ENCODE results near the gene TFF3.
A peak's percentile ranks its signal among the peaks of the same experiment; 100 is the strongest.

The TFF3 gene

GRCh38 chr21:42266971-42267556 lies 48.1 kb downstream of the TFF3 start:
- TF ChIP-seq CTCF (conservative IDR thresholded peaks at IDR 0.05), result no peak
- TF ChIP-seq ZFX (IDR thresholded peaks at IDR 0.05), result no peak
- no peak overlapping the region for H3K27ac ChIP-seq

- no peak overlapping the region for H3K27ac ChIP-seq
- TF ChIP-seq ZFX (IDR thresholded peaks at IDR 0.05) (no peak), CTCF (conservative IDR thresholded peaks at IDR 0.05) (no peak)
Measured at GRCh38 chr21:42265231-42265812, 49.9 kb downstream of the TFF3 start.

- TF ChIP-seq CTCF (conservative IDR thresholded peaks at IDR 0.05) (no peak), ZFX (IDR thresholded peaks at IDR 0.05) (no peak)
- no peak overlapping the region for H3K27ac ChIP-seq
Measured at GRCh38 chr21:42264245-42265195, 50.7 kb downstream of the TFF3 start.

- H3K27ac ChIP-seq, result peak overlapping the region; percentile 40
- TF ChIP-seq ZFX (IDR thresholded peaks at IDR 0.05) (no peak), CTCF (conservative IDR thresholded peaks at IDR 0.05) (no peak)
Measured at GRCh38 chr21:42263591-42264131, 51.5 kb downstream of the TFF3 start.

GRCh38 chr21:42262831-42263231 lies 52.4 kb downstream of the TFF3 start:
- TF ChIP-seq ZFX (IDR thresholded peaks at IDR 0.05), result no peak
- peak overlapping the region; percentile 40 for H3K27ac ChIP-seq

GRCh38 chr21:42261829-42262200 lies 53.4 kb downstream of the TFF3 start:
- no peak overlapping the region for H3K27ac ChIP-seq
- TF ChIP-seq CTCF (conservative IDR thresholded peaks at IDR 0.05) (no peak), ZFX (IDR thresholded peaks at IDR 0.05) (no peak)

All from C4-2B (cell line).